ENCODE data around the gene DIO1.

DIO1 gene

GRCh38 chr1:53943490-53944043 is 49.6 kb downstream of the DIO1 start:
- DNase-seq, result no peak

- peak; percentile 24 for DNase-seq
These were observed 50.6 kb downstream of the DIO1 start for GRCh38 chr1:53944469-53945182.

GRCh38 chr1:53945183-53945432 is 51.1 kb downstream of the DIO1 start:
- no peak for DNase-seq

- peak; percentile 96 for DNase-seq
These were observed 51.7 kb downstream of the DIO1 start, which contains the start of gene IFT25 for GRCh38 chr1:53945433-53946251. Gene IFT25 (minus strand): TSS chr1:53945699. CDS start chr1:53940082, 5,617 bp downstream.

GRCh38 chr1:53946252-53947171 is 52.5 kb downstream of the DIO1 start, which contains the start of gene LRRC42:
Gene LRRC42 (plus strand): TSS chr1:53946350. CDS start chr1:53952000, 5,650 bp downstream.
- no peak for DNase-seq

- no peak for DNase-seq
These were observed 53.4 kb downstream of the DIO1 start for GRCh38 chr1:53947172-53947907.

- DNase-seq, result no peak
These were observed 54.3 kb downstream of the DIO1 start for GRCh38 chr1:53948291-53948690.

GRCh38 chr1:53949023-53949990 is 55.3 kb downstream of the DIO1 start:
- peak; percentile 52 for DNase-seq

- no peak for DNase-seq
These were observed 57.7 kb downstream of the DIO1 start for GRCh38 chr1:53951697-53952096.

GRCh38 chr1:53954128-53954527 is 60.1 kb downstream of the DIO1 start:
- DNase-seq, result no peak

- DNase-seq, result no peak
These were observed 62.6 kb downstream of the DIO1 start for GRCh38 chr1:53956308-53957168.

- DNase-seq, result peak; percentile 85
These were observed 63.3 kb downstream of the DIO1 start for GRCh38 chr1:53957194-53957818.

GRCh38 chr1:53959664-53960250 is 65.8 kb downstream of the DIO1 start:
- peak; percentile 28 for DNase-seq
